ENCODE results near the gene PPP2CA.

PPP2CA gene

DNA sequence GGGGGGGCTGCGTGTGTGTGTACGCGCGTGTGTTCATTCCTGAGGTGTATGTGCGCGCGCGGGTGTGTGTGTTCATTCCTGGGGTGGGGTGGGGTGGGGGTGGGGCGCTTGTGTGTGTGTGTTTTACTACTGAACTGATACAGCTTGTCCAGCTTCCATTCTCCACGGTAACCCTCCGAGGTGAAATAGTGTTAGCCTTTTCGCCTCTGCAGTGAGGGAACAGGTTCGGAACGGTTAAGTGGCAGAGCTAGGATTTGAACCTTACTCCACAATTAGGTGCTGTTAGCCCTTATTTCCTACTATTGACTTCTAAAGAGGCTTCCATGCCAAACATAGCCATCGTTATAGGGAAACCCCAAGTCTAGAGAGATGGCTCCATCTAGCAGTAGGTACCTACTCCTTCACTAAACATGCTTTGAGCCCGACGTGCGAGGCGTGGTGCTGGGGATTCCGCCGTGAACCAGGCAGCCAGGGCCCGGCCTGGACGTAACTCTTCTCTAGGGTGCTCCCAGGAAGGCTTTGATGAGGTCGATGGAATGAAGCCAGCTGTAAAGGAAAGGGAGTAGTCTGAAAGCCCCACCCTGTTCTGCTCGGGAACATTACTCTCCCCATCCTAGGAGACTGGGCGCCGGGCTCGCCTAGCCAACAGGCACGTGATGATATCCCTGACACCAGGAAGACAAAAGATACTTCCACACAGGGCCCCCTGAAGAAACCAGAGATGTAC is 48.3 kb downstream of the PPP2CA start:
- TF ChIP-seq, protein P1, sequence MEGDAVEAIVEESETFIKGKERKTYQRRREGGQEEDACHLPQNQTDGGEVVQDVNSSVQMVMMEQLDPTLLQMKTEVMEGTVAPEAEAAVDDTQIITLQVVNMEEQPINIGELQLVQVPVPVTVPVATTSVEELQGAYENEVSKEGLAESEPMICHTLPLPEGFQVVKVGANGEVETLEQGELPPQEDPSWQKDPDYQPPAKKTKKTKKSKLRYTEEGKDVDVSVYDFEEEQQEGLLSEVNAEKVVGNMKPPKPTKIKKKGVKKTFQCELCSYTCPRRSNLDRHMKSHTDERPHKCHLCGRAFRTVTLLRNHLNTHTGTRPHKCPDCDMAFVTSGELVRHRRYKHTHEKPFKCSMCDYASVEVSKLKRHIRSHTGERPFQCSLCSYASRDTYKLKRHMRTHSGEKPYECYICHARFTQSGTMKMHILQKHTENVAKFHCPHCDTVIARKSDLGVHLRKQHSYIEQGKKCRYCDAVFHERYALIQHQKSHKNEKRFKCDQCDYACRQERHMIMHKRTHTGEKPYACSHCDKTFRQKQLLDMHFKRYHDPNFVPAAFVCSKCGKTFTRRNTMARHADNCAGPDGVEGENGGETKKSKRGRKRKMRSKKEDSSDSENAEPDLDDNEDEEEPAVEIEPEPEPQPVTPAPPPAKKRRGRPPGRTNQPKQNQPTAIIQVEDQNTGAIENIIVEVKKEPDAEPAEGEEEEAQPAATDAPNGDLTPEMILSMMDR (IDR thresholded peaks at IDR 0.05; ENCODE audit: extremely low read depth, missing control alignments): no peak
- DNase-seq (ENCODE audit: low spot score): no peak

DNA sequence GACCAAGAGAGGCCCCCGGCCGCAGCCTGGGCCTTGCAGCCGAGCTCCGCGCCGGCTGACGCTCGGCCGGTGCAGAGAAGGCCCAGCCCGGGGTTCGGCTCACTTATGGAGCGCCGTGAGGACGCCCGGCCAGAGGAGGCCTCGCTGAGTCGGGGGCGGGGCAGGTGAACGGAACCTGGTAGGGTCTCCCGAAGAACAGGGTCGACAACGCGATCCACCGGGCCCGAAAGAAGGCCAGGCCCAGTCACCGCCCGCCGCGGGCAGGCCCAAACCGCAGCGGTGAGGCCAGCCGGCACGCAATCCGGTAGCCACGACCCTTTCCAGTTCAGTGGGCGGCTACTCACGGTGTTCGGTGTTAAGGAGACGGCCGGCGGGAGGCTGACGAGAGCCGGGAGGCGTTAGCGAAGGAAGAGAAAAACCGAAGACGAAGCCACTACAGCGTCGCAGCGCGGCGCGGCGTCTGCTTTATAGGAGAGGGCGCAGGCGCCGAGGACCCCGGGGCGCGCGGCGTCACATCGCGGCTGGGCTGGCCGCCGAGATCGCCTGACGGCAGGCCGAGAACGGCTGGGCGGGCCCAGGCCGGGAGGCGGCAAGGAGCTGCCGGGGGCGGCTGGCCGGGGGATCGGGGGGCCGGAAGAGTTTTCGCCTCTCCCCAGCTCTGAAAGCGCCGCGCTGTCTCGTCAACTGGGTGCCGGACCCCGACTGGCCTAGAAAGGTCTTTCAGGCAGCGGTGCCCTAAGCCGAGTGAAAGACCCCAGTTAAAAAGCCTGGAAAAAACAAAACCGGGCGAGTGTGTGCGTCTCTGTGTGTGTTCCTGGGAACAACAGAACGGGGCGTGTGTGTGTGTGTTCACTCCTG is 49.1 kb downstream of the PPP2CA start, which contains the start of gene SKP1:
Gene SKP1 (minus strand): TSS at position 440 of the 858 bp plus-strand sequence. CDS start 2,928 bp downstream, outside the sequence.
- TF ChIP-seq, protein P1 (IDR thresholded peaks at IDR 0.05; ENCODE audit: extremely low read depth, missing control alignments): no peak
- DNase-seq (ENCODE audit: low spot score): peak; percentile 92

DNA sequence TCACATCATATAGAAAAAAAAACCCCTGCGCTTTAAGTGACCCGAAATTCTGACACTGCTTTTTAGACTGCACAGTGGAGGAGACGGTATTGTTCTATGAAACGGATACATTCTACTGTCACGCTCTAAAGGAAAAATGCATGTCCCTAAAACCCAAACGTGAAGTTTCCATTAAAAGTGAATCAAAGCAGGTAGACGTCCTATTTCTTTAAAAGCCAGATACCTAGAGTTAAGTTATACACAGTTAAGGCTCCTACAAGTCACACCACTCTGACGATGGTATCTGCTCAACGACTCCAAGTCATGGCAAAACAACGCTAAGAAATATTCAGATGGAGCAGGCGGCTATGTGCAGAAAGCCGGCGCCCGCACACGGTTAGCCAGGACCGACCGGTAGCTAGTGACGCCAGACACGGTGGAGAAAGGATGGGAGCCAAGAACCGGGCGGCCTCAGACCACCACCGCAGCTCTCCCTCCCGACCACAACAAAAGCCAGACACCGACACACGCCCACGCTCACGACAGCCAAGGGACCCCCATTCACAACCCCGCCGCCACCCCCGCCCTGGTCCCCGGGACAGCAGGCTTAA is 49.9 kb downstream of the PPP2CA start:
- DNase-seq (ENCODE audit: low spot score): no peak

DNA sequence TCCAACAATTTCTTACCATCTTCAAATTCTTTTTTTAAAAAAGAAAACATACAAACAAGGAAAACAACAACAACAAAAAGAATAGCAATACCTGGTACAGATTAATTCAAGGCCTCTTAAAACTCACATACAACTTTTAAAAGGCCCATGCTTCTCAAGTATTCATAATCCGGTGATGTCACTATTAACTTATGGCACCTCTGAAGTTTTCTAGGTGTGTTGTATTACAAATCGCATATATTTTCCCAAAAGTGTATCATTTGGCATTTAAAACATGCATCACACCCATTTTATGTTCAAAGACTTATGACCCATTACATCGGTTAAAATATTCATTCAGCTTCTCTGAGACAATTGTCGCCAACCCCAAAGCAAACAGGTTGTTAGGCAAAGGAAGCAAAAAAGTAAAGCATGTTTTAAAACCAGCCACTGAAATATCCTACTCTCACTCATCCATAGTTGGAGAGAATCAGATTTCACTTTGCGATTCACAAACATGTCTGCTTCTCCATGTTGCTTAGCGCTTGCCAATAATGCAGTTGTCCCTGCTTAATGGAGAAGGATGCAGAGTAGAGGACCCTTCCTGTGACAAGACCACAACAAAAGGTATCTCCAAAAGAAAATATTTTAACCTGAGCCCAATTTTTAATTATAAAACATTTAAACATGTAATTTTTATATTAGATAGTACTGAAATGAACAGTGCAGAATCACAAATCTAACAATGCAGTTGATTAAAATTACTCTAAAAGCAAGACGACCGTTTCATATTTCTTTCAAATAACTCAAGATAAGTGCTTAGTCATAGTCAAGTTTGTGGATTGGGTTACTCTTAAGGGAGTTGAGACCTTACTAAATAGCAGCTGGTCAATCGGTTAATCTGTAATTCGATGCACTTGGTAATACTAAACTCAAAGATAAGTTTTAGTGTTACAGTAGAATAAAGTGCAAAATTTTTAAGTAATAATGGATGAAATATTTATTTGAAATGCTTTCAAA is 50.7 kb downstream of the PPP2CA start:
- TF ChIP-seq, protein P1 (IDR thresholded peaks at IDR 0.05; ENCODE audit: extremely low read depth, missing control alignments): no peak
- DNase-seq (ENCODE audit: low spot score): no peak

More for the DNA sequence above, 49.9 kb downstream of the PPP2CA start:
- TF ChIP-seq, protein P1 (IDR thresholded peaks at IDR 0.05; ENCODE audit: extremely low read depth, missing control alignments): no peak

DNA sequence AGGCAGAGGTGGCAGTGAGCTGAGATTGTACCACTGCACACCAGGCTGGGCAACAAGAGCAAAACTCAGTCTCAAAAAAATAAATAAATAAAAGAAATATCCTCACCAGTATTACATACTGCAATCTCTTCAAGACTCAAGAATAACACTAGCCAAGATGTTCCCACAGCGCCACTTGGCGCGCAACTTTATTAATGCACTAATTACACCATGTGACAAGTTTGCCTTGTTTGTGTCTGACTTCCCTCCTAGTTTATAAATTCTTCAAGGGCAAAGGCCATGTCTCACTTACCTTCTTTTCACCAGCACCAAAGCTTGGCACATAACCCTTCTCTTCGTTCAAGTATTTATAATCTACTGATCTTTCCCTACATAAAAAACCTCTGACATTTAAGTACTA is 53.9 kb downstream of the PPP2CA start:
- TF ChIP-seq, protein P1 (IDR thresholded peaks at IDR 0.05; ENCODE audit: extremely low read depth, missing control alignments): no peak
- no peak for DNase-seq (ENCODE audit: low spot score)

DNA sequence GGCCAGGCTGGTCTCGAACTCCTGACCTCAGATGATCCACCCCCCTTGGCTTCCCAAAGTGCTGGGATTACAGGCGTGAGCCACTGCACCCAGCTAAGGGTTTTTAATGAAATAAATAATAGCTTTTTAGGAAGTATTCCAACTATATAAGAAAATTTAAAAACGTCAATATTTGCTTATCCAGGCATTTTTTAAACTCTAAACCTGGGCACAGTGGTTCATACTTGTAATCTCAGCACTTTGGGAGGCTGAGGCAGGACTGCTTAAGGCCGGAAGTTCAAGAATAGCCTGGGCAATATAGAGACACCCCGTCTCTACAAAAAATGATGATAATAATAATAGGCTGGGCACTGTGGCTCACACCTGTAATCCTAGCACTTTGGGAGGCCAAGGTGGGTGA is 63.3 kb downstream of the PPP2CA start:
- TF ChIP-seq, protein P1 (IDR thresholded peaks at IDR 0.05; ENCODE audit: extremely low read depth, missing control alignments): no peak
- DNase-seq (ENCODE audit: low spot score): no peak
